ENCODE measurements around the gene RAP1GAP2. TPM values are rescaled to one million over a fixed set of nuclear protein-coding genes. Genes with fewer than 3 reads are reported as not detected.

RAP1GAP2 gene
- total RNA-seq, 1 donor from 2014 or later = 17.9 TPM

GRCh38 chr17:2854143-2855055, 58.2 kb downstream of the RAP1GAP2 start:
- ATAC-seq = peak; percentile 32

GRCh38 chr17:2855063-2855600, 58.9 kb downstream of the RAP1GAP2 start:
- ATAC-seq = no peak

- no peak for ATAC-seq
These were observed 60.5 kb downstream of the RAP1GAP2 start for GRCh38 chr17:2856727-2857126.

DNA sequence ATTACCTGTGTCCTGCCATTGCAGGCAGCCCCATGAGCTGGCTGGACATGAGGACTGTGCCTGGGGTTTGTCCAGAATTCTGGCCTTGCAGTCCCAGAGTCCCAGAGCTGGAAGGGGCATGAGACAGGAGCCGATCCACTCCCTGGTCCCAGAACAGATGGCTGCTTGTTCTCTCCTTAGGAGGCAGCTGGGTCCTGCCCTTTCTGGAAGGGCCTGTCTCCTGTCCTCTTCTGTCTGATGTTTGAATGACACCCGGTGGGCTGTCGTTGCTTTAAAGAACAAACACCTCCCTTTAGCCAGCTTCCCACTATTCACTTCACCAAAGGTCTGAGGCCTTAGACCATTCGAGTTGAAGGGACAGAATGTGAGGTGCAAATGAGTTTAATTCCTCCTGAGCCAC, 63.8 kb downstream of the RAP1GAP2 start:
- no peak for ATAC-seq

- ATAC-seq = no peak
These were observed 64.6 kb downstream of the RAP1GAP2 start for GRCh38 chr17:2860883-2861282.

- no peak for ATAC-seq
These were observed 66.0 kb downstream of the RAP1GAP2 start for GRCh38 chr17:2862197-2862596.

- no peak for ATAC-seq
These were observed 67.0 kb downstream of the RAP1GAP2 start for GRCh38 chr17:2863204-2863603.

DNA sequence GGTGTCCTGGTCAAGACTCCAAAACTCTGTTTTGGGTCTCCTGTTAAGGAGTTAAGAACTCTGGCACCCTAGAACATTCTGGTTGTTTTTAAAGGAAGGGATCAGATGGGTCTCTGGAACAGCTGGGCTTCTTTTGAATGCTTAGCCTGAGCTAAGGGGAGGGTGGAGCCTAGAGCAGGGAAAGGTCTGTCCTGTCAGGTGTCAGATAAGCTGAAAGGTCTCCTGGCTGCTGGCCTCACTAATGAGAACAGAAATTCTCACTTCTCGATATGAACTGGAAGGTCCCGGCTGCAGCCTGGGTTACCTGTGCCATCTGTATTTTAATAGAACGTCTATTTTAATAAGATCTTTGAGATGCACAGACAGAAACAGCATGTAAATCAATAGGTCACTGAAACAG, 69.0 kb downstream of the RAP1GAP2 start:
- ATAC-seq = no peak

DNA sequence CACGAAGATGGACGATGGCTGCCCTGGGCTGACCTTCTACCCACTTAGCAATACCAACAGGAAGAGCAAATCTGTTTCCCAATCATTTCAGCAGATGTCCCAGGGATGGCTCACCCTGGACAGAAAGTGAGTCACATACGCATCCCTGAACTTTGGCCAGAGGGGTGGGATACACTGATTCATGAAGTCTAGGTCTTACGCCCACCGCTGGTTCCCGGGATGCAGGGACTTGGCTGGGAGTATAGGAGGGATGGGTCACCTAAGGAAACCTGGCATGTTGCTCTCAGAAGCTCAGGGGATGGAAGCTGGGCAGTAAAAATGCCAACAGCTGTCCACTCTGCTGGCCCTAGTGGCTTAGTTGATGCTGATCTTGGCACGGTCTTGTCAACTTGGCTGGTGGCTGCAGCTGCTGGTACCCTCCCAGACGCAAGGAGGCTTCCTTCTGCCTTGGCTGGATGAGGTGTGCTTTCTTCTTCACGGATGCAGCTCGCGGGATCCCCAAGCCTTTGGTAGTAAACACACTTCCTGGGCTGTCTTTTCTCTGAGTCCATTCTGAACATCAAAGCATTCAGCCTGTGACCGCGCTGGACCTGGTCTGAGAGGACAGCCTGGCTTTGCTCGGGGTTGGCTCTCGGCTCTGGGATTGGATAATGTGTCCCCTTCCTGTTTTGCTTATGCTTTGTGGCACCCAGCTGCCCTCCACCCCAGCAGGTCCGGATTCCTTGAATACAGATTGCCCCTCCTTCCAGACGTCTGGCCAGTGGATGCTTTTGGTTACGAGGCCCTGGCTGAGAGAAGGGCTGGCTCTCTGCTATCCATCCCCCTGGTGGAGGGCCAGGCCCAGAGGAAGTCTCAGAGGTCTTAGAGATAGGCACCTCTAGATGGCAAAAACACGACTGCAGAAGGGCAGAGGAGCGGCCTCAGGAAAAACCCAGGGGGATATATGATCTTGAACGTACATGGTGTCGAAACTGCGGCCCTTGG, 71.5 kb downstream of the RAP1GAP2 start:
- no peak for ATAC-seq

GRCh38 chr17:2869604-2870003, 73.4 kb downstream of the RAP1GAP2 start:
- no peak for ATAC-seq

- no peak for ATAC-seq
These were observed 75.0 kb downstream of the RAP1GAP2 start for GRCh38 chr17:2871205-2871604.

DNA sequence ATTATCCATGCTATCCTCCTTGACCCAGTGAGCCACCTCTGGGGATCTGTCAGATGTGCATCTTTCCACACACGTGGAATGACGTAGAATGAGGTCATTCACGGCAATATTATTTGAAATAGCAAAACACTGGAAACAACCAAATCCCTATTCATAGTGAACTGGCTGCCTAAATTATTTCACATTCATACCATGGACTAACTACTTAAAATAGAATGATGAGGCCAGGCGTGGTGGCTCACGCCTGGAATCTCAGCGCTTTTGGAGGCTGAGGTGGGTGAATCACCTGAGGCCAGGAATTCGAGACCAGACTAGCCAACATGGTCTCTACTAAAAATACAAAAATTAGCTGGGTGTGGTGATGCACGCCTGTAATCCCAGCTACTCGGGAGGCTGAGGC, 75.5 kb downstream of the RAP1GAP2 start:
- ATAC-seq = no peak

DNA sequence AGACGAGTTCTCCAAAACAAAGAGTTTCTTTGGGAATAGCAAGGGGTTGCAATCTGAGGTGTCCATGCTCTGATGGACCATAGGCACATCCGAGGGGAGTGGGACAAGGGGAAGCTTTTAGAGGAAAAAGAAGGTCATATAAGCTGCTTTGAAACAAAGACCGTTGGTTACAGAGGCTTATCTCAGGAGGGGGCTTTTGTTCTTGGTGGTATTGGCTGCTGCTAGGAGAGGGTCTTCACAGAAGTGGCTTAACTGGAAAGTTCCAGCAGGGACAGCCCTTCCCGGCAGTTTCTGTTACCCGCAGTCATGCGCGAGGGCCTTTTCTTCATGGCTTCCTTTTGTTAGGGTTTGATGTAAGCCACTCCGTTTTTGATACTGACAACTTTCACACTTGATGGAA, 76.0 kb downstream of the RAP1GAP2 start:
- no peak for ATAC-seq

DNA sequence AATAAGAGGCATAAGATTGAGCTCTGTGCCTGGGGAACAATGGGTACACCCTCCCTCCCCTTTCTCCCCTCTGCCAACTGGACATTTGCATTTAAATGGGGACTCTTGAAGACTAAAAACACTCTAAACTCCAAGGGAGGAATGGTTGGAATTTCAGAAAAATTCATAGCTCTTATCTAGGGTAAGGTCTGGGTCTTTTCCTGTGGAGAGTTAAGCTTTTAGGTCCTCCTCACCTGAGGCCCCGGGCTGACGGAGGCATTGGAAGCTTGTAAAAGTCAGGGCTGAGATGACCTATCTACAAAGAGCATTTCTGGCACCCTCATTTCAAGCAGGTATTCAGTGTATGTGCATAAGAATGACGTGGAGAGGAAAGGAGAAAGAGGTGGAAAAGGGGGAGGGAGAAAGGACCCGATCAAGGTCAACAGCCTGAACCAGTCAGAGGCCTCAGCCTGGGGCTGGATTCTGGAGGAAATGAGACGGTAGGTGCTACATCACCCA, 78.0 kb downstream of the RAP1GAP2 start:
- no peak for ATAC-seq

GRCh38 chr17:2875608-2876007, 79.4 kb downstream of the RAP1GAP2 start:
- no peak for ATAC-seq

DNA sequence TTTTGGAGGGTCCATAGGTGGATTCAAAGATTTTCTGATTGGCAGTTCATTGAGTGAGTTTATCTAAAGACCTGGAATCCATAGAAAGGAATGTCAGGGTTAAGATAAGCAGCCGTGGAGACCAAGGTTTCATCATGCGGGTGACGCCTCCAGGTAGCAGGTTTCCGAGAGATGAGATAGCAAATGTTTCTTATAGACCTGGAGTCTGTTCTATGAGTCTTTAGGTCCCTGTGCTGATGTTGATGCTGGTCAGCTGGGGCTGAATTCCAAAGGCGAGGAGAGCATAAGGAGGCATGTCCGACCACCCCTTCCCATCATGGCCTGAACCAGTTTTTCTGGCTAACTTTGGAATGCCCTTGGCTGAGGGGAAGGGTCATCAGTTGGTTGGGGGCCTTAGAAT, 80.2 kb downstream of the RAP1GAP2 start:
- ATAC-seq = no peak

DNA sequence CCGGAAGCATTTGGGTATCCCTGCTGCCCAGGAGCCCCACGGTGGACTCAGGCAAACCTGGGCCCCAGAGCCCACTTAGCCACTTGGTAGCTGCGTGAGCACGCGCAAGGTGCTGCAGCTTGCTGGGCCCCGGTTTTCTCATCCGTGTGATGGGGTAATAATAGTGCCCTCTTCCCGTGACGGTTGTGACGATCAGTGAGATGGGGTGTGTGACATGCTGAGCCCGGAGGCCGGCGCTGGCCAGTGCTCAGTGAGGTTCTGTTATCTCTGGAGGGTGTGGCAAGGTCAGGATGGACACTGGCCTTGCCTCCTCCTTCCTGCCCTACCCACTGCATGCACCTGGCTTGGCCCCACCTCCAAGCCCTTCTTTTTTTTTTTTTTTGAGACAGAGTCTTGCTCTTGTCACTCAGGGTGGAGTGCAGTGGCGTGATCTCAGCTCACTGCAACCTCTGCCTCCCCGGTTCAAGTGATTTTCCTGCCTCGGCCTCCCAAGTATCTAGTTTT, 82.6 kb downstream of the RAP1GAP2 start:
- ATAC-seq = no peak

DNA sequence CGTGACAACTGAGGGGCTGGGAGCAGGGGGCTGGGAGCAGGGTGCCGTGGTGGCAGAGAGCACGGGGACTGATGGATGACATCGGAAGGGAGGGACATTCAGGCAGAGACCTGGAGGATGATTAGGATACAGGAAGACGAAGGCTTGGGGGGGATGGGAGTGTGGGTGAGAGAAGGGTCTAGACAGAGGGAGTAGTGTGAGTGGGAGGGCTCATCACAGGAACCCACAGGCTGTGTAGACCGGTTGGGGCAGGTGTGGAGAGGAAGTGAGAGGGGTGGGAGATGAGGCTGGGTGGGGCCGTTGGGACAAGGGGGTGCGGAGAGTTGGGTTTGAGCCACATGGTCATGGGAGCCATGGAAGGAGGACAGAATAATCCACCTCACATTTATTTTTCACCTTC, 83.8 kb downstream of the RAP1GAP2 start:
- no peak for ATAC-seq

- ATAC-seq = no peak
These were observed 85.1 kb downstream of the RAP1GAP2 start for GRCh38 chr17:2881295-2881694.

DNA sequence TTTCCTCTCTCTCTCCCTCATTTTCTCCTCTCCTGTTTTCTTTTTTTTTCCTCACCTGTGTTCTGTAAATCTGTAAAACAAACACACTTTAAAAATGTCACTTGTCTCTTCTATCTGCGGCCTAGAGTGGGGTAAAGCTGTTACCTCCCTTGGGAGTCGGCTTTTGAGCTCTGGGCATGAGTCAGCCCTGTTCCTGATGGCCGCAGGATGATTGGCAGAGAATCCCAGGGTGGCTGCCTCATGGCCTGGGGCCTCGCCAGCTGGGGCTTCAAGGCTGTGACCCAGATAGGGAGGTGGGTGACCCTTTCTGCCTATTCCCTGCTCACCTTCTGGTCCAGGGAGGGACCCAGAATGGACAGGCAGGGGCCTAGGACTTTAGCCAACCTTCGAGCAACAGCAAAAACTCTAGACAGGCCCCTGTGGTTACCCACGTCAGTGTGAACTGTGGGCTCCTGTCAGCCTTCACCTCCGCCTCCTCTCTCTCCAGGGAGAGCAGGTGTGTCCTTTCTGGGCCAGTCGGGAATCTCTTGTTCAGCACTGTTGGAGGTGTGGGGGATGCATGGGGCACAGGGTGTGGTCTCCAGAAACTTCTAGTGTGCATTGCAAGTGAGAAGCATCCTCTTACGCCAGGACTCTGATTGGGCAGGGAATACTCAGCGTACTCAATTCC, 87.4 kb downstream of the RAP1GAP2 start:
- ATAC-seq = peak; percentile 47

DNA sequence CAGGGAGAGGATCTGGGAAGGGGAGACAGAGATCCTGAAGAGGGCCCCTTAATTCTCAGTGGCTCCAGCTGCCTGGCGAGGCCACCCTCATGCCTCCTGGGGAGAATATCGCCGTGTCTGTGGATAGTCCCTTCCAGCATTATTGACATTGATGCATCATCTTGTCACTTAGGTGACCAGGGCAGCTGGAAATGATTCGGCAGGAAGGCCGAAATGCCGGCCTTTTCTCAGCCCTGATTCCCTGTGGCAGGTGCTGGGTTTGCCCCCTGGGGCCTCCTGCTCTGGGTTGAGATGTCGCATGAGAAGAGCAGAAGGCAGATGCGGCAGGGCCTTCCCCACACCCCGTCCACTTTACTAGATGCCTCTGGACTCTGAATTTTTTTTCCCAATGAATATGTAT, 89.5 kb downstream of the RAP1GAP2 start:
- no peak for ATAC-seq

DNA sequence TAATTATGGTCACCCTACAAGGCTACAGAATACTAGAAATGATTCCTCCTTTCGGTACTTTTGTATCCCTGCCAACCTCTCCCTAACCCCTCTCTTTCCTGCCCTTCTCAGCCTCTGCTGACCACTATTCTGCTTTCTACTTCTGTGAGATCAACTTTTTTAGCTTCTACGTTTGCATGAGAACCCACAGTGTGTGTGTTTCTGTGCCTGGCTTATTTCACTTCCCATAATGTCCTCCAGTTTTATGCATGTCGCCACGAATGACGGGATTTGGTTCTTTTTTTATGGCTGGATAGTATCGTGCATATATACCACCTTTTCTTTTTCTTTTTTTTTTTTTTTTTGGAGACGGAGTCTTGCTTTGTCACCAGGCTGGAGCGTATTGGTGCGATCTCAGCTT, 92.1 kb downstream of the RAP1GAP2 start:
- ATAC-seq = no peak
